H9 (cell line): ENCODE data around the gene SGO2. TPM values are rescaled to one million over a fixed set of nuclear protein-coding genes. Genes with fewer than 3 reads are reported as not detected.

Experiments used
- DNase-seq: peaks from one replicate; pipeline ENCODE4 v3.0.0-alpha.2; 2017
- H2AFZ ChIP-seq: one replicate; pipeline ENCODE4 v1.6.1; 2013; ENCODE audit warnings: mild to moderate bottlenecking, low read length, control low read depth, moderate library complexity
- H2AK5ac ChIP-seq: 2 replicates; pipeline ENCODE4 v1.6.1; 2013; ENCODE audit warnings: low read length, control low read depth, mixed read lengths; ENCODE audit not compliant: insufficient read length
- H2BK120ac ChIP-seq: one replicate; pipeline ENCODE4 v1.6.1; 2013; ENCODE audit warnings: low read depth, mild to moderate bottlenecking, low read length, control low read depth, inconsistent platforms; ENCODE audit not compliant: poor library complexity, severe bottlenecking
- H2BK12ac ChIP-seq: 2 replicates; pipeline ENCODE4 v1.6.1; 2013; ENCODE audit warnings: low read length, control low read depth, mixed read lengths, low read depth; ENCODE audit not compliant: insufficient read length
- H2BK15ac ChIP-seq: 2 replicates; pipeline ENCODE4 v1.6.1; 2013; ENCODE audit warnings: low read depth, low read length, control low read depth
- H2BK20ac ChIP-seq: one replicate; pipeline ENCODE4 v1.6.1; 2013; ENCODE audit warnings: low read depth, mild to moderate bottlenecking, low read length, control low read depth, inconsistent platforms; ENCODE audit not compliant: poor library complexity, severe bottlenecking
- H2BK5ac ChIP-seq: 2 replicates; pipeline ENCODE4 v1.6.1; 2013; ENCODE audit warnings: low read length, control low read depth, mixed read lengths; ENCODE audit not compliant: insufficient read length
- H3K14ac ChIP-seq: 2 replicates; pipeline ENCODE4 v1.6.1; 2013; ENCODE audit warnings: low read length, control low read depth; ENCODE audit not compliant: insufficient read depth
- H3K18ac ChIP-seq: 2 replicates; pipeline ENCODE4 v1.6.1; 2013; ENCODE audit warnings: low read depth, mild to moderate bottlenecking, mixed read lengths, low read length, control low read depth; ENCODE audit not compliant: insufficient read length
- H3K23ac ChIP-seq: 2 replicates; pipeline ENCODE4 v1.6.1; 2013; ENCODE audit warnings: low read length, control low read depth, mixed read lengths, low read depth; ENCODE audit not compliant: insufficient read length
- H3K23me2 ChIP-seq: 2 replicates; pipeline ENCODE4 v1.6.1; 2013; ENCODE audit warnings: low read depth, mild to moderate bottlenecking, mixed read lengths, low read length, control low read depth; ENCODE audit not compliant: insufficient read length, poor library complexity, severe bottlenecking
- H3K27ac ChIP-seq: 2 replicates; pipeline ENCODE4 v1.5.1; 2013; ENCODE audit warnings: low read length, control low read depth, mixed read lengths, low read depth; ENCODE audit not compliant: insufficient read length
- H3K27me3 ChIP-seq: 2 replicates; pipeline ENCODE4 v1.6.1; 2013; ENCODE audit warnings: low read length, control low read depth, inconsistent platforms; ENCODE audit not compliant: insufficient read depth
- H3K4ac ChIP-seq: 2 replicates; pipeline ENCODE4 v1.6.1; 2013; ENCODE audit warnings: low read depth, mild to moderate bottlenecking, control low read depth, inconsistent platforms, low read length, moderate library complexity
- H3K4me1 ChIP-seq: 2 replicates; pipeline ENCODE4 v1.6.1; 2013; ENCODE audit warnings: low read length, control low read depth, inconsistent platforms; ENCODE audit not compliant: insufficient read depth
- H3K4me2 ChIP-seq: 2 replicates; pipeline ENCODE4 v1.6.1; 2013; ENCODE audit warnings: low read length, control low read depth, mixed read lengths; ENCODE audit not compliant: insufficient read length, insufficient read depth
- H3K56ac ChIP-seq: 2 replicates; pipeline ENCODE4 v1.6.1; 2013; ENCODE audit warnings: low read depth, mild to moderate bottlenecking, mixed read lengths, low read length, control low read depth; ENCODE audit not compliant: insufficient read length
- H3K79me1 ChIP-seq: 2 replicates; pipeline ENCODE4 v1.6.1; 2013; ENCODE audit warnings: low read depth, mild to moderate bottlenecking, moderate library complexity, low read length, control low read depth, inconsistent platforms; ENCODE audit not compliant: insufficient read depth, poor library complexity, severe bottlenecking
- H3K79me2 ChIP-seq: 2 replicates; pipeline ENCODE4 v1.6.1; 2013; ENCODE audit warnings: low read length, control low read depth, inconsistent platforms; ENCODE audit not compliant: insufficient read depth
- H3K9ac ChIP-seq: 2 replicates; pipeline ENCODE4 v1.6.1; 2013; ENCODE audit warnings: low read length, control low read depth, mixed read lengths; ENCODE audit not compliant: insufficient read length; ENCODE audit errors: extremely low read depth
- H3K9me3 ChIP-seq: one replicate; pipeline ENCODE4 v1.6.1; 2013; ENCODE audit warnings: low read depth, low read length, inconsistent platforms; ENCODE audit not compliant: control insufficient read depth
- H3T11ph ChIP-seq: one replicate; pipeline ENCODE4 v1.6.1; 2013; ENCODE audit warnings: mild to moderate bottlenecking, low read length, control low read depth, inconsistent platforms
- H4K20me1 ChIP-seq: one replicate; pipeline ENCODE4 v1.6.1; 2013; ENCODE audit not compliant: control insufficient read depth, insufficient read length, insufficient read depth
- H4K5ac ChIP-seq: 2 replicates; pipeline ENCODE4 v1.6.1; 2013; ENCODE audit warnings: low read depth, mild to moderate bottlenecking, mixed read lengths, low read length, control low read depth; ENCODE audit not compliant: insufficient read length
- H4K8ac ChIP-seq: replicated peaks from 2 replicates; pipeline ENCODE4 v1.6.1; 2013; ENCODE audit warnings: low read length, control low read depth, mixed read lengths, low read depth; ENCODE audit not compliant: insufficient read length
- H4K91ac ChIP-seq: 2 replicates; pipeline ENCODE4 v1.6.1; 2013; ENCODE audit warnings: low read depth, mild to moderate bottlenecking, moderate library complexity, mixed read lengths, low read length, control low read depth; ENCODE audit not compliant: insufficient read length
- H3K27ac Mint-ChIP-seq, 3 experiments: 2 replicates in 2 of 3; 3 replicates in 1 of 3; pipeline ENCODE4 v1.8.0; 2020 to 2021; ENCODE audit warnings: mixed read lengths in 3 of 3, mild to moderate bottlenecking in 1 of 3, moderate library complexity in 1 of 3
- H3K27me3 Mint-ChIP-seq: 2 replicates; pipeline ENCODE4 v1.8.0; 2021; ENCODE audit warnings: low read depth, mild to moderate bottlenecking, moderate library complexity, mixed read lengths
- H3K36me3 Mint-ChIP-seq, 3 experiments: 2 replicates in 2 of 3; 3 replicates in 1 of 3; pipeline ENCODE4 v1.8.0; 2020 to 2021; ENCODE audit warnings: low read depth in 3 of 3, mixed read lengths in 3 of 3; ENCODE audit not compliant: insufficient read depth in 1 of 3
- H3K4me1 Mint-ChIP-seq, 2 experiments: 2 replicates each; pipeline ENCODE4 v1.8.0; 2020; ENCODE audit warnings: mixed read lengths in 2 of 2
- H3K4me3 Mint-ChIP-seq, 2 experiments: 2 replicates in 1 of 2; 3 replicates in 1 of 2; pipeline ENCODE4 v1.8.0; 2020 to 2021; ENCODE audit warnings: mild to moderate bottlenecking in 2 of 2, mixed read lengths in 2 of 2, moderate library complexity in 1 of 2
- H3K9me3 Mint-ChIP-seq, 2 experiments: 2 replicates in 1 of 2; 3 replicates in 1 of 2; pipeline ENCODE4 v1.8.0; 2020; ENCODE audit warnings: mild to moderate bottlenecking in 2 of 2, mixed read lengths in 2 of 2, moderate library complexity in 1 of 2
- WGBS: extraction: QIAGEN DNeasy Blood & Tissue Kit; methylation state at CpG from one replicate; pipeline ENCODE4 v1.1.7; 2013; ENCODE audit warnings: missing lambda C conversion rate, low lambda C conversion rate, mixed read lengths; ENCODE audit not compliant: insufficient read length; ENCODE audit errors: extremely low coverage; 5-methylcytosine and 5-hydroxymethylcytosine counted together
- total RNA-seq: library from RNA; stranded (reverse); gene quantifications from 2 replicates; pipeline ENCODE4 v1.2.1, GENCODE V29; 2021
- TF ChIP-seq, protein P1 (sequence below): fragments of 200-600 bp; sonication (generic); conservative IDR thresholded peaks from 3 replicates; pipeline ENCODE4 v1.8.0; 2021; ENCODE audit warnings: antibody characterized with exemption, mild to moderate bottlenecking

Gene SGO2
- total RNA-seq, 1 experiment from 2014 or later = 25.6 TPM

GRCh38 chr2:200624658-200625057 lies 98.7 kb downstream of the SGO2 start:
- Mint-ChIP-seq H3K4me1 (peaks cover 14 to 22% of the 10 kb centered on the region in 2 experiments), H3K27me3 (no peaks in the 10 kb centered on the region), H3K27ac (no peak overlapping the region), H3K36me3 (no peaks in the 10 kb centered on the region), H3K4me3 (no peak overlapping the region), H3K9me3 (no peaks in the 10 kb centered on the region)
- H2AK5ac ChIP-seq = no peak overlapping the region
- no peak for DNase-seq
- H3K27ac ChIP-seq = no peak overlapping the region
- H3K56ac ChIP-seq = no peak overlapping the region
- TF ChIP-seq, protein P1, sequence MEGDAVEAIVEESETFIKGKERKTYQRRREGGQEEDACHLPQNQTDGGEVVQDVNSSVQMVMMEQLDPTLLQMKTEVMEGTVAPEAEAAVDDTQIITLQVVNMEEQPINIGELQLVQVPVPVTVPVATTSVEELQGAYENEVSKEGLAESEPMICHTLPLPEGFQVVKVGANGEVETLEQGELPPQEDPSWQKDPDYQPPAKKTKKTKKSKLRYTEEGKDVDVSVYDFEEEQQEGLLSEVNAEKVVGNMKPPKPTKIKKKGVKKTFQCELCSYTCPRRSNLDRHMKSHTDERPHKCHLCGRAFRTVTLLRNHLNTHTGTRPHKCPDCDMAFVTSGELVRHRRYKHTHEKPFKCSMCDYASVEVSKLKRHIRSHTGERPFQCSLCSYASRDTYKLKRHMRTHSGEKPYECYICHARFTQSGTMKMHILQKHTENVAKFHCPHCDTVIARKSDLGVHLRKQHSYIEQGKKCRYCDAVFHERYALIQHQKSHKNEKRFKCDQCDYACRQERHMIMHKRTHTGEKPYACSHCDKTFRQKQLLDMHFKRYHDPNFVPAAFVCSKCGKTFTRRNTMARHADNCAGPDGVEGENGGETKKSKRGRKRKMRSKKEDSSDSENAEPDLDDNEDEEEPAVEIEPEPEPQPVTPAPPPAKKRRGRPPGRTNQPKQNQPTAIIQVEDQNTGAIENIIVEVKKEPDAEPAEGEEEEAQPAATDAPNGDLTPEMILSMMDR = no peak
- H3K9me3 ChIP-seq = no peaks in the 10 kb centered on the region
- no peak overlapping the region for H3K23ac ChIP-seq
- no peak overlapping the region for H2BK15ac ChIP-seq
- H2BK5ac ChIP-seq = no peak overlapping the region
- H2BK20ac ChIP-seq = no peak overlapping the region
- no peak overlapping the region for H3K18ac ChIP-seq
- no peak overlapping the region for H4K91ac ChIP-seq
- H3K27me3 ChIP-seq = no peaks in the 10 kb centered on the region
- H3K23me2 ChIP-seq = no peaks in the 10 kb centered on the region
- no peak overlapping the region for H2BK12ac ChIP-seq
- H4K8ac ChIP-seq = no peak overlapping the region
- H3K79me2 ChIP-seq = no peaks in the 10 kb centered on the region
- H4K5ac ChIP-seq = no peak overlapping the region
- H3K4me1 ChIP-seq = no peaks in the 10 kb centered on the region
- no peak overlapping the region for H3K9ac ChIP-seq
- H3T11ph ChIP-seq = no peak overlapping the region
- no peaks in the 10 kb centered on the region for H4K20me1 ChIP-seq
- no peaks in the 10 kb centered on the region for H3K79me1 ChIP-seq
- no peak overlapping the region for H3K4me2 ChIP-seq
- H2BK120ac ChIP-seq = no peak overlapping the region
- WGBS = no CpG with 5 or more reads among the region's 3 CpGs
- H2AFZ ChIP-seq = no peak overlapping the region
- no peak overlapping the region for H3K4ac ChIP-seq
- H3K14ac ChIP-seq = no peak overlapping the region
